HCT116 (cell line): ENCODE results near the gene DDX24.

ENCODE experiments used
- EZH2 ChIP-seq: fragments of 200-600 bp; sonication (generic); IDR thresholded peaks from 2 replicates; pipeline ENCODE4 v1.6.1; 2017; ENCODE audit warnings: antibody characterized with exemption, mixed run types
- POLR2A ChIP-seq: IDR thresholded peaks from 2 replicates; pipeline ENCODE4 v1.7.0; 2011; ENCODE audit warnings: borderline replicate concordance; ENCODE audit not compliant: insufficient read depth, insufficient read length; ENCODE audit errors: extremely low read depth
- POLR2AphosphoS5 ChIP-seq: IDR thresholded peaks from 2 replicates; pipeline ENCODE4 v1.6.1; 2011; ENCODE audit warnings: mild to moderate bottlenecking, low read depth, low read length, moderate library complexity
- RAD21 ChIP-seq: IDR thresholded peaks from 2 replicates; pipeline ENCODE4 v1.6.1; 2012; ENCODE audit warnings: low read depth, mild to moderate bottlenecking
- TF ChIP-seq, protein P1 (sequence below), 3 experiments: fragments of 200-600 bp in 1 of 3; sonication (generic) in 1 of 3; IDR thresholded peaks in 2 of 3; conservative IDR thresholded peaks in 1 of 3; 2 replicates each; pipeline ENCODE4 v1.5.1; 2012 to 2017; ENCODE audit warnings: low read depth in 2 of 3, low read length in 2 of 3, antibody characterized with exemption in 1 of 3, borderline replicate concordance in 1 of 3, control low read depth in 1 of 3, mild to moderate bottlenecking in 1 of 3, mixed read lengths in 1 of 3, mixed run types in 1 of 3, moderate library complexity in 1 of 3; ENCODE audit not compliant: insufficient read depth in 1 of 3
- TF ChIP-seq, protein P2 (sequence below): IDR thresholded peaks from 2 replicates; pipeline ENCODE4 v1.6.1; 2012

DNA sequence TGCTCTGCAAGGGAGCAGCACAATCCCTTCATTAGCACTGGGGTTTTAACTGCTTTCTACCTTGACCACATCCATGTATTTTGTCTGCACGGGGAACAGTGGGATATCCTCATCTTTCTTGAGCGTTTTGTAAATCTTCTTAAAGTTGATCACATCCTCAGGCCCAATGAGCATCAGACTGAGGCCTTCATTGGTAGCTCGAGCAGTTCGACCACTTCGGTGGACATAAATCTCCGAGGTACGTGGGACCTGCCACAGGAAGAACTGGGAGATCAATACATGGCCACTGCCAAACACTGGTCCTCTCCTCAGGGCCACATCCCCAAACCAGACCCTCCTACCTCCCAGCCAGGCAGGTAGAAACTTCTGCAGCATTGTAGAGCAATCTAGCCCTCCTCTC lies 26.1 kb downstream of the DDX24 start:
- TF ChIP-seq EZH2 (no peak), POLR2A (no peak), RAD21 (no peak), POLR2AphosphoS5 (no peak)
- TF ChIP-seq, protein P1, sequence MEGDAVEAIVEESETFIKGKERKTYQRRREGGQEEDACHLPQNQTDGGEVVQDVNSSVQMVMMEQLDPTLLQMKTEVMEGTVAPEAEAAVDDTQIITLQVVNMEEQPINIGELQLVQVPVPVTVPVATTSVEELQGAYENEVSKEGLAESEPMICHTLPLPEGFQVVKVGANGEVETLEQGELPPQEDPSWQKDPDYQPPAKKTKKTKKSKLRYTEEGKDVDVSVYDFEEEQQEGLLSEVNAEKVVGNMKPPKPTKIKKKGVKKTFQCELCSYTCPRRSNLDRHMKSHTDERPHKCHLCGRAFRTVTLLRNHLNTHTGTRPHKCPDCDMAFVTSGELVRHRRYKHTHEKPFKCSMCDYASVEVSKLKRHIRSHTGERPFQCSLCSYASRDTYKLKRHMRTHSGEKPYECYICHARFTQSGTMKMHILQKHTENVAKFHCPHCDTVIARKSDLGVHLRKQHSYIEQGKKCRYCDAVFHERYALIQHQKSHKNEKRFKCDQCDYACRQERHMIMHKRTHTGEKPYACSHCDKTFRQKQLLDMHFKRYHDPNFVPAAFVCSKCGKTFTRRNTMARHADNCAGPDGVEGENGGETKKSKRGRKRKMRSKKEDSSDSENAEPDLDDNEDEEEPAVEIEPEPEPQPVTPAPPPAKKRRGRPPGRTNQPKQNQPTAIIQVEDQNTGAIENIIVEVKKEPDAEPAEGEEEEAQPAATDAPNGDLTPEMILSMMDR (IDR thresholded peaks at IDR 0.05 in 2 of 3, conservative IDR thresholded peaks at IDR 0.05 in 1 of 3; ENCODE audit: borderline replicate concordance in 1 of 3, insufficient read depth in 1 of 3, low read depth in 2 of 3, low read length in 2 of 3): no peak
- TF ChIP-seq, protein P2, sequence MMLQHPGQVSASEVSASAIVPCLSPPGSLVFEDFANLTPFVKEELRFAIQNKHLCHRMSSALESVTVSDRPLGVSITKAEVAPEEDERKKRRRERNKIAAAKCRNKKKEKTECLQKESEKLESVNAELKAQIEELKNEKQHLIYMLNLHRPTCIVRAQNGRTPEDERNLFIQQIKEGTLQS: no peak
